Osteoblast (primary cell): ENCODE results near the gene PROB1. TPM values are rescaled to one million over a fixed set of nuclear protein-coding genes. Genes with fewer than 3 reads are reported as not detected.
A peak's percentile ranks its signal among the peaks of the same experiment; 100 is the strongest.

Experiments used
- DNase-seq: peaks from one replicate; pipeline ENCODE4 v3.0.0; 2011; ENCODE audit warnings: low spot score, mixed read lengths; ENCODE audit not compliant: insufficient read length; ENCODE audit errors: missing footprints
- H2AFZ ChIP-seq: 2 replicates; pipeline ENCODE4 v1.6.0; 2011; ENCODE audit warnings: mild to moderate bottlenecking, low read length
- H3K27ac ChIP-seq: 2 replicates; pipeline ENCODE4 v1.5.1; 2011; ENCODE audit warnings: mild to moderate bottlenecking, low read depth, low read length, moderate library complexity
- H3K27me3 ChIP-seq: 2 replicates; pipeline ENCODE4 v1.6.0; 2012; ENCODE audit warnings: mild to moderate bottlenecking, control low read depth, inconsistent platforms, low read length, moderate library complexity; ENCODE audit not compliant: insufficient read depth
- H3K36me3 ChIP-seq: 2 replicates; pipeline ENCODE4 v1.5.1; 2011; ENCODE audit warnings: mild to moderate bottlenecking, low read length, control low read depth, moderate library complexity; ENCODE audit not compliant: insufficient read depth
- H3K4me1 ChIP-seq: 2 replicates; pipeline ENCODE4 v1.5.1; 2011; ENCODE audit warnings: mild to moderate bottlenecking, low read length, control low read depth, moderate library complexity; ENCODE audit not compliant: insufficient read depth
- H3K4me2 ChIP-seq: 2 replicates; pipeline ENCODE4 v1.6.0; 2011; ENCODE audit warnings: mild to moderate bottlenecking, low read length; ENCODE audit not compliant: insufficient read depth
- H3K4me3 ChIP-seq: fragments of 200-600 bp; sonication (generic); 3 replicates; pipeline ENCODE4 v1.5.1; 2012; ENCODE audit warnings: mild to moderate bottlenecking, low read length, inconsistent platforms; ENCODE audit not compliant: insufficient read depth
- H3K79me2 ChIP-seq: 2 replicates; pipeline ENCODE4 v1.6.0; 2012; ENCODE audit warnings: mild to moderate bottlenecking, low read length, control low read depth, inconsistent platforms; ENCODE audit not compliant: insufficient read depth
- H3K9me3 ChIP-seq: 2 replicates; pipeline ENCODE4 v1.5.1; 2011; ENCODE audit warnings: low read depth, low read length, control low read depth
- H4K20me1 ChIP-seq: 2 replicates; pipeline ENCODE4 v1.6.0; 2012; ENCODE audit warnings: mild to moderate bottlenecking, low read length, control low read depth; ENCODE audit not compliant: insufficient read depth
- total RNA-seq: library from RNA; depleted of rRNA; stranded (reverse); fragments of >200 nt; gene quantifications from 2 replicates; pipeline ENCODE4 v1.2.3, GENCODE V29; 2012
- TF ChIP-seq, protein P1 (sequence below): IDR thresholded peaks from 2 replicates; pipeline ENCODE4 v1.5.1; 2011; ENCODE audit warnings: mild to moderate bottlenecking, low read depth, low read length, moderate library complexity; ENCODE audit errors: extremely low read depth

The PROB1 gene
- total RNA-seq, 1 donor: 1.1 TPM

DNA sequence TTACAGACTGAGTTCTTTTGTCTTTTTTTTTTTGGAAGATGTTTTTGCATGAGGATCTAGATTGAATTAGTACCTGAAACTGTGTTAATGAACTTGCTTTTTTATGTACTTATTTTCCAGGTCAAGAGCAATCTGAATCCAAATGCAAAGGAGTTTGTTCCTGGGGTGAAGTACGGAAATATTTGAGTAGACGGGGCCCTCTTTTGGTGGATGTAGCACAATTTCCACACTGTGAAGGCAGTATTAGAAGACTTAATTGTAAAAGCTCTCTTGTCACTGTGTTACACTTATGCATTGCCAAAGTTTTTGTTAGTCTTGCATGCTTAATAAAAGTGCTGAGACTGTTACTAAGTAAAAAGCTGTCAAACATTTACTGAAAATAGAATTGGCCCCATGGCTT is 26.3 kb downstream of the PROB1 start:
- no peak for DNase-seq
- Histone ChIP-seq H3K36me3 (peaks cover 47% of the 10 kb centered on the region), H3K27me3 (no peaks in the 10 kb centered on the region), H2AFZ (no peak overlapping the region), H3K4me3 (no peak overlapping the region), H3K27ac (peak overlapping the region; percentile 64), H3K4me2 (peak overlapping the region; percentile 18), H3K4me1 (peaks cover 35% of the 10 kb centered on the region), H3K9me3 (no peaks in the 10 kb centered on the region), H4K20me1 (peaks cover 5% of the 10 kb centered on the region), H3K79me2 (peaks cover 15% of the 10 kb centered on the region)
- TF ChIP-seq, protein P1, sequence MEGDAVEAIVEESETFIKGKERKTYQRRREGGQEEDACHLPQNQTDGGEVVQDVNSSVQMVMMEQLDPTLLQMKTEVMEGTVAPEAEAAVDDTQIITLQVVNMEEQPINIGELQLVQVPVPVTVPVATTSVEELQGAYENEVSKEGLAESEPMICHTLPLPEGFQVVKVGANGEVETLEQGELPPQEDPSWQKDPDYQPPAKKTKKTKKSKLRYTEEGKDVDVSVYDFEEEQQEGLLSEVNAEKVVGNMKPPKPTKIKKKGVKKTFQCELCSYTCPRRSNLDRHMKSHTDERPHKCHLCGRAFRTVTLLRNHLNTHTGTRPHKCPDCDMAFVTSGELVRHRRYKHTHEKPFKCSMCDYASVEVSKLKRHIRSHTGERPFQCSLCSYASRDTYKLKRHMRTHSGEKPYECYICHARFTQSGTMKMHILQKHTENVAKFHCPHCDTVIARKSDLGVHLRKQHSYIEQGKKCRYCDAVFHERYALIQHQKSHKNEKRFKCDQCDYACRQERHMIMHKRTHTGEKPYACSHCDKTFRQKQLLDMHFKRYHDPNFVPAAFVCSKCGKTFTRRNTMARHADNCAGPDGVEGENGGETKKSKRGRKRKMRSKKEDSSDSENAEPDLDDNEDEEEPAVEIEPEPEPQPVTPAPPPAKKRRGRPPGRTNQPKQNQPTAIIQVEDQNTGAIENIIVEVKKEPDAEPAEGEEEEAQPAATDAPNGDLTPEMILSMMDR: peak; percentile 15

DNA sequence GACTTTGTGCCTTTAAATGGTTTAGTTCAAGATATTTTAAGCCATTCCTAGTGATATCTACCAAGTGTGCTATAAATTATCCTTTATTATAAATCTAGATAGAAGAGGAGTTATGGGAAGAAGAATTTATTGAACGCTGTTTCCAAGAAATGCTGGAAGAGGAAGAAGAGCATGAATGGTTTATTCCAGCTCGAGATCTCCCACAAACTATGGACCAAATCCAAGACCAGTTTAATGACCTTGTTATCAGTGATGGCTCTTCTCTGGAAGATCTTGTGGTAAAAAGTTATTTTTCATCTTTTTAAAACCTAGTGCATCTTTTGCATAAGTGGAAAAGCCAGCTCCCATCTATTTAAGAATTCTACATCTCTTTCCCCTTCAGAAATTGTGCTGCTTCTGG is 30.4 kb downstream of the PROB1 start:
- TF ChIP-seq, protein P1: no peak
- Histone ChIP-seq H3K4me3 (no peak overlapping the region), H3K79me2 (peaks cover 51% of the 10 kb centered on the region), H4K20me1 (peaks cover 13% of the 10 kb centered on the region), H3K9me3 (no peaks in the 10 kb centered on the region), H2AFZ (no peak overlapping the region), H3K36me3 (peaks cover 39% of the 10 kb centered on the region), H3K27ac (no peak overlapping the region), H3K27me3 (no peaks in the 10 kb centered on the region), H3K4me2 (no peak overlapping the region), H3K4me1 (peaks cover 16% of the 10 kb centered on the region)
- no peak for DNase-seq

DNA sequence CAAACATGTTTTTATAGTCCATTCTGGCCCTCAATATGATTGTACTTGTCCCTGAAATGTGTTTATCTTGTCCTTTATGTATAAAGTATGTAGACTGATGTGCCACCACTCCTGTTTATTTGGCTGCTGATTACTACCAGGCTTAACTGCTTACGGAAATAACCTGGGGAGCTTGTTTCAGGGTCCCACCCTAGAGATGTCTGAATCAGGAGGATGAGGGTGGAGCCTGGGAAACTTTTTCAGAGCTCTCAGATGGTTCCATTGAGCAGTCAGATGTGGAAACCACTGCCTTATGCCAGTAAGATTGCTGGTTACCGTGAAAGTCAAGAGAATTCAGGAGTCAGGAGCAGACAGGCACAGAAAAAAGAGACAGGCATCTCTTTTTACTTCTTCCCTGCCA is 31.0 kb downstream of the PROB1 start:
- Histone ChIP-seq H3K4me2 (no peak overlapping the region), H3K27me3 (no peaks in the 10 kb centered on the region), H4K20me1 (peaks cover 18% of the 10 kb centered on the region), H3K36me3 (peaks cover 39% of the 10 kb centered on the region), H3K79me2 (peaks cover 55% of the 10 kb centered on the region), H3K27ac (no peak overlapping the region), H2AFZ (no peak overlapping the region), H3K4me3 (no peak overlapping the region), H3K9me3 (no peaks in the 10 kb centered on the region), H3K4me1 (peaks cover 16% of the 10 kb centered on the region)
- TF ChIP-seq, protein P1: no peak
- DNase-seq: no peak

DNA sequence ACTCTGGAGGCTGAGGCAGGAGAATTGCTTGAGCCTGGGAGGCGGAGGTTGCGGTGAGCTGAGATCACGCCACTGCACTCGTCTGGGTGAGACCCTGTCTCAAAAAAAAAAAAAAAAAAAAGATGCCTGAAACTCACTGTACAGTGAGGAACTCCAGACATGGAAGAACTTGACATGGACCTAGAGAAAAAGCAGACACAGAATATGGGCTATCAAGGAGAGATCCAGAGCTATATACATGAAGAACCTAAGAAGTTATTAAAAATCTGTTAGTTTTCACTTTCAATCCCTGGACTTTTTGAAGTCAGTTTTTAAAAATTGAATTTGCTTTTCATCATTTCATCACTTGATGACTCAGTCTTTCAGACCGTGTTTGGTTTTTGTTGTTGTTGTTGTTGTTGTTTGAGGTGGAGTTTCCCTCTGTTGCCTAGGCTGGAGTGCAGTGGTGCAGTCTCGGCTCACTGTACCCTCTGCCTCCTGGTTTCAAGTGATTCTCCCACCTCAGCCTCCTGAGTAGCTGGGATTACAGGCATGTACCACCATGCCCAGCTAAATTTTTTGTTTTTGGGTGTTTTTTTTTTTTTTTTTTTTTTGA is 33.0 kb downstream of the PROB1 start:
- no peak for DNase-seq
- peaks cover 36% of the 10 kb centered on the region for H4K20me1 ChIP-seq
- no peak overlapping the region for H2AFZ ChIP-seq
- peaks cover 31% of the 10 kb centered on the region for H3K36me3 ChIP-seq
- no peaks in the 10 kb centered on the region for H3K9me3 ChIP-seq
- TF ChIP-seq, protein P1: no peak
- H3K79me2 ChIP-seq: peaks cover 70% of the 10 kb centered on the region
- H3K4me3 ChIP-seq: no peak overlapping the region
- H3K4me1 ChIP-seq: peaks cover 10% of the 10 kb centered on the region
- peak overlapping the region; percentile 20 for H3K27ac ChIP-seq
- H3K4me2 ChIP-seq: no peak overlapping the region
- no peaks in the 10 kb centered on the region for H3K27me3 ChIP-seq
